Measurements from ENCODE around the gene RAC2. TPM values are rescaled to one million over a fixed set of nuclear protein-coding genes. Genes with fewer than 3 reads are reported as not detected.

The RAC2 gene
- total RNA-seq, 4 donors from 2014 or later, result 10.0 to 124 (median 20.6) TPM

DNA sequence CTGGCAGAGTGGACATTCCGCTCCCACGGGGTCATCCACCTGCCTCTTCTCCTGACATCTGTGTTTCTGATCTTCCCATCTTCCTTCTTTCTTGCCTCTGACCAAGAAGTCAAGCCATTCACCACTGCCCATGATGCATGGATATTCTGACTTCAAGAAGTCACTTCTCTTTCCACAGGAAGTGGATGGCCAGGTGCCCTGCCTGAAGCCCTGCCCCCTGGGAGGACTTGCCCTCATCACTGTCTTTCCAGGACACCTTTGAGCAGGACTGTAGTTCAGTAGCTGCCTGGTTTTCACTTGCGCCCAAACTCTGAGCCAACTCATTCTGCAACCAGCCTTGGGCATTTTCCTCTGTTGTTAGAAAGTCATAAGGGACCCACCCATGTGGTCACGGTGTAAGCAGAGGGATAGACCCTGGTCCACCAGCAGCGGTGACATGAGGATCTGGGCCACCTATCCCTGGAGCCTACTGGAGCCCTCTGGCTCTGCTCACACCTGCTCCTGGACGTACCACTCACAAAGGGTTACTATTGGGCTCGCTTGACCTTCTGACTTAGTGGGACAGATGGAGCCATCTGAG lies 45.2 kb upstream of the RAC2 start:
- no peak for DNase-seq
- Histone ChIP-seq H3K36me3 (no peaks in the 10 kb centered on the region), H3K4me1 (peaks cover 0 to 7% (median 0%) of the 10 kb centered on the region in 4 donors), H3K27ac (no peak overlapping the region), H3K9me3 (no peaks in the 10 kb centered on the region), H3K4me3 (no peak overlapping the region), H3K27me3 (no peaks in the 10 kb centered on the region)
- no peak for TF ChIP-seq POLR2A (IDR thresholded peaks at IDR 0.05)
- TF ChIP-seq, protein P1, sequence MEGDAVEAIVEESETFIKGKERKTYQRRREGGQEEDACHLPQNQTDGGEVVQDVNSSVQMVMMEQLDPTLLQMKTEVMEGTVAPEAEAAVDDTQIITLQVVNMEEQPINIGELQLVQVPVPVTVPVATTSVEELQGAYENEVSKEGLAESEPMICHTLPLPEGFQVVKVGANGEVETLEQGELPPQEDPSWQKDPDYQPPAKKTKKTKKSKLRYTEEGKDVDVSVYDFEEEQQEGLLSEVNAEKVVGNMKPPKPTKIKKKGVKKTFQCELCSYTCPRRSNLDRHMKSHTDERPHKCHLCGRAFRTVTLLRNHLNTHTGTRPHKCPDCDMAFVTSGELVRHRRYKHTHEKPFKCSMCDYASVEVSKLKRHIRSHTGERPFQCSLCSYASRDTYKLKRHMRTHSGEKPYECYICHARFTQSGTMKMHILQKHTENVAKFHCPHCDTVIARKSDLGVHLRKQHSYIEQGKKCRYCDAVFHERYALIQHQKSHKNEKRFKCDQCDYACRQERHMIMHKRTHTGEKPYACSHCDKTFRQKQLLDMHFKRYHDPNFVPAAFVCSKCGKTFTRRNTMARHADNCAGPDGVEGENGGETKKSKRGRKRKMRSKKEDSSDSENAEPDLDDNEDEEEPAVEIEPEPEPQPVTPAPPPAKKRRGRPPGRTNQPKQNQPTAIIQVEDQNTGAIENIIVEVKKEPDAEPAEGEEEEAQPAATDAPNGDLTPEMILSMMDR (IDR thresholded peaks at IDR 0.05), result no peak

DNA sequence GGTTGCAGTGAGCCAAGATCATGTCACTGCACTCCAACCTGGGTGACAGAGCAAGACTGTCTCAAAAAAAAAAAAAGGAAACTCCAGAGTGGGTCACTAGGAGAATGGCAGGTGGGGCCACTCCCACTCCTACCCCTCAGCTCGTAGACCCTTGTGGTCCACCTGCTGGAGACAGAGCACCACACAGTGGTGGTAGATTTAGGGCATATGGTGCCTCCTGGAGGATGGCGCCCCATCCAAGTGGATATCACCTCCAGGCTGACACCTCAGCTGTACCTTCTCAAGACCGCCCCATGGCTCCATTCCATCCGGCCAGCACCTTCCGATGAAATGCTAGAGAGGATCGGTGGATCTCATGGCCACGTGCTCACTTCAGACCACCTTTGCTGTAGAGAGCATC lies 44.5 kb upstream of the RAC2 start:
- no peak for DNase-seq
- Histone ChIP-seq H3K36me3 (no peaks in the 10 kb centered on the region), H3K27me3 (no peaks in the 10 kb centered on the region), H3K4me1 (peaks cover 0 to 8% (median 0%) of the 10 kb centered on the region in 4 donors), H3K27ac (no peak overlapping the region), H3K4me3 (no peak overlapping the region), H3K9me3 (no peaks in the 10 kb centered on the region)
- TF ChIP-seq, protein P1 (IDR thresholded peaks at IDR 0.05), result no peak
- TF ChIP-seq POLR2A (IDR thresholded peaks at IDR 0.05), result no peak

GRCh38 chr22:37287550-37287951 lies 43.5 kb upstream of the RAC2 start:
- Histone ChIP-seq H3K9me3 (no peaks in the 10 kb centered on the region), H3K27ac (no peak overlapping the region), H3K4me1 (peaks cover 0 to 8% (median 0%) of the 10 kb centered on the region in 4 donors), H3K4me3 (no peak overlapping the region), H3K36me3 (no peaks in the 10 kb centered on the region), H3K27me3 (no peaks in the 10 kb centered on the region)
- TF ChIP-seq, protein P1 (IDR thresholded peaks at IDR 0.05), result no peak
- no peak for DNase-seq

DNA sequence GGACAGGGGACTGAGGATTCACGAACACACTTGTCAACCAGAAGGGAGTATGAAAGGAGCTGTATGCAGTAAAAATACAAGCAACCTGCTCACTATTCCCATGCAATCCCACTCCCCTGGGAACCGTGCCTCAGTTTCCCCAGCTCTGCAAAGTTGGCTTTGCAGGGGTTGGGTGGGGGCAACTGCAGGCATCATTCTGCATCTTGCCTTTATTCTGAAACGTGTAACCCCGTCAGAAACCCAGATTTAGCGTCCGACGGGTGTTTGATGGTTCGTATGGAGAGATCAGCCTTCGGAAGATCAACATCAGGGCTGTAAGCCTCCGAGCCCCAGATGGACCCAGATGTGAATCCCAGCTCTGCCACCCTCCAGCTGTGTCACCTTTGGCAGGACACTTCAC lies 41.9 kb upstream of the RAC2 start:
- Histone ChIP-seq H3K4me1 (peaks cover 0 to 8% (median 0%) of the 10 kb centered on the region in 4 donors), H3K4me3 (no peak overlapping the region), H3K27ac (peak overlapping the region in 1 of 4 donors; percentile 86), H3K9me3 (no peaks in the 10 kb centered on the region), H3K27me3 (no peaks in the 10 kb centered on the region), H3K36me3 (no peaks in the 10 kb centered on the region)
- TF ChIP-seq POLR2A (IDR thresholded peaks at IDR 0.05), result no peak
- TF ChIP-seq, protein P1 (IDR thresholded peaks at IDR 0.05), result no peak
- DNase-seq, result no peak

GRCh38 chr22:37284805-37285355 lies 40.8 kb upstream of the RAC2 start:
- no peaks in the 10 kb centered on the region for H3K9me3 ChIP-seq
- H3K4me1 ChIP-seq, result peaks cover 0 to 8% (median 0%) of the 10 kb centered on the region in 4 donors
- peak overlapping the region; percentile 69 to 86 (median 76) for H3K27ac ChIP-seq
- TF ChIP-seq POLR2A (IDR thresholded peaks at IDR 0.05), result no peak
- peak overlapping the region; percentile 49 to 57 (median 52) for H3K4me3 ChIP-seq
- no peaks in the 10 kb centered on the region for H3K27me3 ChIP-seq
- no peaks in the 10 kb centered on the region for H3K36me3 ChIP-seq
- peak in 2 of 3 donors; percentile 87 to 88 for DNase-seq

GRCh38 chr22:37284126-37284804 lies 40.2 kb upstream of the RAC2 start:
- Histone ChIP-seq H3K4me3 (peak overlapping the region; percentile 49 to 57 (median 52)), H3K4me1 (peaks cover 0 to 8% (median 0%) of the 10 kb centered on the region in 4 donors), H3K27me3 (no peaks in the 10 kb centered on the region), H3K9me3 (no peaks in the 10 kb centered on the region), H3K36me3 (no peaks in the 10 kb centered on the region), H3K27ac (peak overlapping the region; percentile 69 to 86 (median 76))
- TF ChIP-seq, protein P1 (IDR thresholded peaks at IDR 0.05), result no peak
- DNase-seq, result no peak

All from Peyer's patch (tissue), 4 donors.